H9 (cell line): Measurements from ENCODE around the gene INSC. TPM values are rescaled to one million over a fixed set of nuclear protein-coding genes. Genes with fewer than 3 reads are reported as not detected.

ENCODE experiments used
- DNase-seq: peaks from one replicate; pipeline ENCODE4 v3.0.0-alpha.2; 2017
- H2AFZ ChIP-seq: one replicate; pipeline ENCODE4 v1.6.1; 2013; ENCODE audit warnings: mild to moderate bottlenecking, low read length, control low read depth, moderate library complexity
- H2AK5ac ChIP-seq: 2 replicates; pipeline ENCODE4 v1.6.1; 2013; ENCODE audit warnings: low read length, control low read depth, mixed read lengths; ENCODE audit not compliant: insufficient read length
- H2BK120ac ChIP-seq: one replicate; pipeline ENCODE4 v1.6.1; 2013; ENCODE audit warnings: low read depth, mild to moderate bottlenecking, low read length, control low read depth, inconsistent platforms; ENCODE audit not compliant: poor library complexity, severe bottlenecking
- H2BK12ac ChIP-seq: 2 replicates; pipeline ENCODE4 v1.6.1; 2013; ENCODE audit warnings: low read length, control low read depth, mixed read lengths, low read depth; ENCODE audit not compliant: insufficient read length
- H2BK15ac ChIP-seq: 2 replicates; pipeline ENCODE4 v1.6.1; 2013; ENCODE audit warnings: low read depth, low read length, control low read depth
- H2BK20ac ChIP-seq: one replicate; pipeline ENCODE4 v1.6.1; 2013; ENCODE audit warnings: low read depth, mild to moderate bottlenecking, low read length, control low read depth, inconsistent platforms; ENCODE audit not compliant: poor library complexity, severe bottlenecking
- H2BK5ac ChIP-seq: 2 replicates; pipeline ENCODE4 v1.6.1; 2013; ENCODE audit warnings: low read length, control low read depth, mixed read lengths; ENCODE audit not compliant: insufficient read length
- H3K14ac ChIP-seq: 2 replicates; pipeline ENCODE4 v1.6.1; 2013; ENCODE audit warnings: low read length, control low read depth; ENCODE audit not compliant: insufficient read depth
- H3K18ac ChIP-seq: 2 replicates; pipeline ENCODE4 v1.6.1; 2013; ENCODE audit warnings: low read depth, mild to moderate bottlenecking, mixed read lengths, low read length, control low read depth; ENCODE audit not compliant: insufficient read length
- H3K23ac ChIP-seq: 2 replicates; pipeline ENCODE4 v1.6.1; 2013; ENCODE audit warnings: low read length, control low read depth, mixed read lengths, low read depth; ENCODE audit not compliant: insufficient read length
- H3K23me2 ChIP-seq: 2 replicates; pipeline ENCODE4 v1.6.1; 2013; ENCODE audit warnings: low read depth, mild to moderate bottlenecking, mixed read lengths, low read length, control low read depth; ENCODE audit not compliant: insufficient read length, poor library complexity, severe bottlenecking
- H3K27ac ChIP-seq: 2 replicates; pipeline ENCODE4 v1.5.1; 2013; ENCODE audit warnings: low read length, control low read depth, mixed read lengths, low read depth; ENCODE audit not compliant: insufficient read length
- H3K27me3 ChIP-seq: 2 replicates; pipeline ENCODE4 v1.6.1; 2013; ENCODE audit warnings: low read length, control low read depth, inconsistent platforms; ENCODE audit not compliant: insufficient read depth
- H3K4ac ChIP-seq: 2 replicates; pipeline ENCODE4 v1.6.1; 2013; ENCODE audit warnings: low read depth, mild to moderate bottlenecking, control low read depth, inconsistent platforms, low read length, moderate library complexity
- H3K4me1 ChIP-seq: 2 replicates; pipeline ENCODE4 v1.6.1; 2013; ENCODE audit warnings: low read length, control low read depth, inconsistent platforms; ENCODE audit not compliant: insufficient read depth
- H3K4me2 ChIP-seq: 2 replicates; pipeline ENCODE4 v1.6.1; 2013; ENCODE audit warnings: low read length, control low read depth, mixed read lengths; ENCODE audit not compliant: insufficient read length, insufficient read depth
- H3K56ac ChIP-seq: 2 replicates; pipeline ENCODE4 v1.6.1; 2013; ENCODE audit warnings: low read depth, mild to moderate bottlenecking, mixed read lengths, low read length, control low read depth; ENCODE audit not compliant: insufficient read length
- H3K79me1 ChIP-seq: 2 replicates; pipeline ENCODE4 v1.6.1; 2013; ENCODE audit warnings: low read depth, mild to moderate bottlenecking, moderate library complexity, low read length, control low read depth, inconsistent platforms; ENCODE audit not compliant: insufficient read depth, poor library complexity, severe bottlenecking
- H3K79me2 ChIP-seq: 2 replicates; pipeline ENCODE4 v1.6.1; 2013; ENCODE audit warnings: low read length, control low read depth, inconsistent platforms; ENCODE audit not compliant: insufficient read depth
- H3K9ac ChIP-seq: 2 replicates; pipeline ENCODE4 v1.6.1; 2013; ENCODE audit warnings: low read length, control low read depth, mixed read lengths; ENCODE audit not compliant: insufficient read length; ENCODE audit errors: extremely low read depth
- H3K9me3 ChIP-seq: one replicate; pipeline ENCODE4 v1.6.1; 2013; ENCODE audit warnings: low read depth, low read length, inconsistent platforms; ENCODE audit not compliant: control insufficient read depth
- H3T11ph ChIP-seq: one replicate; pipeline ENCODE4 v1.6.1; 2013; ENCODE audit warnings: mild to moderate bottlenecking, low read length, control low read depth, inconsistent platforms
- H4K20me1 ChIP-seq: one replicate; pipeline ENCODE4 v1.6.1; 2013; ENCODE audit not compliant: control insufficient read depth, insufficient read length, insufficient read depth
- H4K5ac ChIP-seq: 2 replicates; pipeline ENCODE4 v1.6.1; 2013; ENCODE audit warnings: low read depth, mild to moderate bottlenecking, mixed read lengths, low read length, control low read depth; ENCODE audit not compliant: insufficient read length
- H4K8ac ChIP-seq: replicated peaks from 2 replicates; pipeline ENCODE4 v1.6.1; 2013; ENCODE audit warnings: low read length, control low read depth, mixed read lengths, low read depth; ENCODE audit not compliant: insufficient read length
- H4K91ac ChIP-seq: 2 replicates; pipeline ENCODE4 v1.6.1; 2013; ENCODE audit warnings: low read depth, mild to moderate bottlenecking, moderate library complexity, mixed read lengths, low read length, control low read depth; ENCODE audit not compliant: insufficient read length
- H3K27ac Mint-ChIP-seq, 3 experiments: 2 replicates in 2 of 3; 3 replicates in 1 of 3; pipeline ENCODE4 v1.8.0; 2020 to 2021; ENCODE audit warnings: mixed read lengths in 3 of 3, mild to moderate bottlenecking in 1 of 3, moderate library complexity in 1 of 3
- H3K27me3 Mint-ChIP-seq: 2 replicates; pipeline ENCODE4 v1.8.0; 2021; ENCODE audit warnings: low read depth, mild to moderate bottlenecking, moderate library complexity, mixed read lengths
- H3K36me3 Mint-ChIP-seq, 3 experiments: 2 replicates in 2 of 3; 3 replicates in 1 of 3; pipeline ENCODE4 v1.8.0; 2020 to 2021; ENCODE audit warnings: low read depth in 3 of 3, mixed read lengths in 3 of 3; ENCODE audit not compliant: insufficient read depth in 1 of 3
- H3K4me1 Mint-ChIP-seq, 2 experiments: 2 replicates each; pipeline ENCODE4 v1.8.0; 2020; ENCODE audit warnings: mixed read lengths in 2 of 2
- H3K4me3 Mint-ChIP-seq, 2 experiments: 2 replicates in 1 of 2; 3 replicates in 1 of 2; pipeline ENCODE4 v1.8.0; 2020 to 2021; ENCODE audit warnings: mild to moderate bottlenecking in 2 of 2, mixed read lengths in 2 of 2, moderate library complexity in 1 of 2
- H3K9me3 Mint-ChIP-seq, 2 experiments: 2 replicates in 1 of 2; 3 replicates in 1 of 2; pipeline ENCODE4 v1.8.0; 2020; ENCODE audit warnings: mild to moderate bottlenecking in 2 of 2, mixed read lengths in 2 of 2, moderate library complexity in 1 of 2
- CTCF ChIP-seq: fragments of 200-600 bp; sonication (generic); conservative IDR thresholded peaks from 3 replicates; pipeline ENCODE4 v1.8.0; 2021; ENCODE audit warnings: antibody characterized with exemption, mild to moderate bottlenecking
- WGBS: extraction: QIAGEN DNeasy Blood & Tissue Kit; methylation state at CpG from one replicate; pipeline ENCODE4 v1.1.7; 2013; ENCODE audit warnings: missing lambda C conversion rate, low lambda C conversion rate, mixed read lengths; ENCODE audit not compliant: insufficient read length; ENCODE audit errors: extremely low coverage; 5-methylcytosine and 5-hydroxymethylcytosine counted together
- total RNA-seq: library from RNA; stranded (reverse); gene quantifications from 2 replicates; pipeline ENCODE4 v1.2.1, GENCODE V29; 2021

Gene INSC
- total RNA-seq, 1 experiment from 2014 or later = not detected

DNA sequence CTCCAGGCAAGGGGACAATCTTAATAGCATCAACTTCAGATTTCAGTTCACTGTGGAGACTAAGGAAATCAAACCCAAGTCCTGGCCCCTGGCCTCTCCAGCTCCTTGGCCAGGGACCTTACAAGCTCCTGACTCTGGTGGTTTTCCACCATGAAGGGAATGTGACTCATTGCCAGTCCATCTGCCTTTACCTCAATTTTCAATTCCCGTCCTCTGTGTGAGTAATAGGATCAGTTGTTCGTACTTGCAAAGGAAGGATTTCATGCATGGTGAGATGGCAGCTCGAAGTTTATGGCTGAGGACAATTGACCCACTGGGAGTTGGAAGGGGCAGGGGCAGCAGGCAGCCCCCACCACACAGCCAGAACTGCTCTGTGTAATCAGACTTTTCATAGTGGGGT lies 42.5 kb downstream of the INSC start:
- H2BK12ac ChIP-seq = no peak overlapping the region
- no peak overlapping the region for H2BK20ac ChIP-seq
- H3K4ac ChIP-seq = no peak overlapping the region
- H3K9me3 ChIP-seq = no peaks in the 10 kb centered on the region
- H4K8ac ChIP-seq = no peak overlapping the region
- no peaks in the 10 kb centered on the region for H3K27me3 ChIP-seq
- no peak overlapping the region for H3K56ac ChIP-seq
- Mint-ChIP-seq H3K27ac (no peak overlapping the region), H3K4me3 (no peak overlapping the region), H3K36me3 (no peaks in the 10 kb centered on the region), H3K27me3 (peaks cover 3% of the 10 kb centered on the region), H3K9me3 (no peaks in the 10 kb centered on the region), H3K4me1 (no peaks in the 10 kb centered on the region; a peak in 1 of 4 replicates)
- no peaks in the 10 kb centered on the region for H3K79me1 ChIP-seq
- H4K91ac ChIP-seq = no peak overlapping the region
- H2AK5ac ChIP-seq = no peak overlapping the region
- H3T11ph ChIP-seq = no peak overlapping the region
- no peak for TF ChIP-seq CTCF
- H3K4me2 ChIP-seq = no peak overlapping the region
- H3K27ac ChIP-seq = no peak overlapping the region
- no peak overlapping the region for H3K18ac ChIP-seq
- WGBS = no CpG with 5 or more reads among the region's 3 CpGs
- no peaks in the 10 kb centered on the region for H4K20me1 ChIP-seq
- no peaks in the 10 kb centered on the region for H3K23me2 ChIP-seq
- H3K23ac ChIP-seq = no peak overlapping the region
- no peak overlapping the region for H4K5ac ChIP-seq
- H3K4me1 ChIP-seq = no peaks in the 10 kb centered on the region
- H2BK15ac ChIP-seq = no peak overlapping the region
- H3K9ac ChIP-seq = no peak overlapping the region
- no peaks in the 10 kb centered on the region for H3K79me2 ChIP-seq
- H3K14ac ChIP-seq = no peak overlapping the region; the same call in 1 of the 2 replicates
- DNase-seq = no peak
- H2BK5ac ChIP-seq = no peak overlapping the region
- H2BK120ac ChIP-seq = no peak overlapping the region
- no peak overlapping the region for H2AFZ ChIP-seq
